ENCODE results near the gene IFRD2.

The IFRD2 gene

DNA sequence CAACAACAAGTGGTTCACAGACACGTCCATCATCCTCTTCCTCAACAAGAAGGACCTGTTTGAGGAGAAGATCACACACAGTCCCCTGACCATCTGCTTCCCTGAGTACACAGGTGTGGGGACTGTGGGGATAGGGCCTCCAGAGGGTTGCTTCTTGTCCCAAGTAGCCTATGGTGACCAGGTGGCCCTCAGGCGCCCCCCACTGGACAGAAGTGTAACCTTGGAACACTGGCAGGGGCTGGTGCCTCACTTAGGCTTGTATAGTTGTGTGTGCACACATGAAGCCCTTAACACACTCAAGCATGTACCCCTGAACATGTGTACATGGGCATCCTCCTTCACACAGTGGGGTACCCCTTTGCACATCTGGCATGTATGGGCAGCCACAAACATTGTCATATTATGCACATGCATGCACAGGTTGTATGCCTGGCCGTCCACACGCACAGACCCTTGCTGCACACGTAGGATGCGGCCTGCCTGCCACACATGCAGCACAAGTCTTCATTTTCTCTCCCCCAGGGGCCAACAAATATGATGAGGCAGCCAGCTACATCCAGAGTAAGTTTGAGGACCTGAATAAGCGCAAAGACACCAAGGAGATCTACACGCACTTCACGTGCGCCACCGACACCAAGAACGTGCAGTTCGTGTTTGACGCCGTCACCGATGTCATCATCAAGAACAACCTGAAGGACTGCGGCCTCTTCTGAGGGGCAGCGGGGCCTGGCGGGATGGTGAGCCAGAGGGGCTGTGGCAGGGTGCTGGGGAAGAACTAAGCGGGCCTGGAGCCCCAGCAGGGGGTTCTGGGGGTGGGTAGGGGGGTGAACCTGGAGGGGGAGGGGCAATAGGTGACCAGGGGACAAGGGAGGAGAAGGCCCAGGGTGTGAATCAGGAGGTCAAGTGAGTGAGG, 35.0 kb downstream of the IFRD2 start:
- DNase-seq (ENCODE audit: extremely low read depth, low read depth), result no peak
- H3K4me3 ChIP-seq (replicated peaks; ENCODE audit: low read depth, low read length), result no peak overlapping the region
- TF ChIP-seq, protein P1, sequence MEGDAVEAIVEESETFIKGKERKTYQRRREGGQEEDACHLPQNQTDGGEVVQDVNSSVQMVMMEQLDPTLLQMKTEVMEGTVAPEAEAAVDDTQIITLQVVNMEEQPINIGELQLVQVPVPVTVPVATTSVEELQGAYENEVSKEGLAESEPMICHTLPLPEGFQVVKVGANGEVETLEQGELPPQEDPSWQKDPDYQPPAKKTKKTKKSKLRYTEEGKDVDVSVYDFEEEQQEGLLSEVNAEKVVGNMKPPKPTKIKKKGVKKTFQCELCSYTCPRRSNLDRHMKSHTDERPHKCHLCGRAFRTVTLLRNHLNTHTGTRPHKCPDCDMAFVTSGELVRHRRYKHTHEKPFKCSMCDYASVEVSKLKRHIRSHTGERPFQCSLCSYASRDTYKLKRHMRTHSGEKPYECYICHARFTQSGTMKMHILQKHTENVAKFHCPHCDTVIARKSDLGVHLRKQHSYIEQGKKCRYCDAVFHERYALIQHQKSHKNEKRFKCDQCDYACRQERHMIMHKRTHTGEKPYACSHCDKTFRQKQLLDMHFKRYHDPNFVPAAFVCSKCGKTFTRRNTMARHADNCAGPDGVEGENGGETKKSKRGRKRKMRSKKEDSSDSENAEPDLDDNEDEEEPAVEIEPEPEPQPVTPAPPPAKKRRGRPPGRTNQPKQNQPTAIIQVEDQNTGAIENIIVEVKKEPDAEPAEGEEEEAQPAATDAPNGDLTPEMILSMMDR (IDR thresholded peaks at IDR 0.05; ENCODE audit: low read depth, low read length, missing control alignments), result peak; percentile 73

DNA sequence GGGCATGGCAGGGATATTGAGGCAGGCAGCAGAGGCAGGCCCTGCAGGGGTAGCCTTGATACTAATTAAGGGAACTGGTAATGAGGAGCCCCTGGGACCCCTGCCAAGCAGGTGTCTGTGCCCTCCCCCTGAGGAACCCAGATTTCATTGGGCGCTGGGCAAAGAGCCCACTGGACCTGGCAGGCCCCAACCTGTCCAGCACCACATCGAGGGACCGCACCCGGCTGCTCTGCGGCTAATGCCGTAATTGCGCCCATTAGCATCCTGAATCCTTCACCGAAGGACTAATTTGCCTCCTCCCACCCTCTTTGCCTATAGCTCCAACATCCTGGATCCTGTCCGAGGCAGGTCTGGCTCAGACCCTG, 37.0 kb downstream of the IFRD2 start:
- no peak for DNase-seq (ENCODE audit: extremely low read depth, low read depth)
- TF ChIP-seq, protein P1 (IDR thresholded peaks at IDR 0.05; ENCODE audit: low read depth, low read length, missing control alignments), result no peak
- H3K4me3 ChIP-seq (replicated peaks; ENCODE audit: low read depth, low read length), result no peak overlapping the region

DNA sequence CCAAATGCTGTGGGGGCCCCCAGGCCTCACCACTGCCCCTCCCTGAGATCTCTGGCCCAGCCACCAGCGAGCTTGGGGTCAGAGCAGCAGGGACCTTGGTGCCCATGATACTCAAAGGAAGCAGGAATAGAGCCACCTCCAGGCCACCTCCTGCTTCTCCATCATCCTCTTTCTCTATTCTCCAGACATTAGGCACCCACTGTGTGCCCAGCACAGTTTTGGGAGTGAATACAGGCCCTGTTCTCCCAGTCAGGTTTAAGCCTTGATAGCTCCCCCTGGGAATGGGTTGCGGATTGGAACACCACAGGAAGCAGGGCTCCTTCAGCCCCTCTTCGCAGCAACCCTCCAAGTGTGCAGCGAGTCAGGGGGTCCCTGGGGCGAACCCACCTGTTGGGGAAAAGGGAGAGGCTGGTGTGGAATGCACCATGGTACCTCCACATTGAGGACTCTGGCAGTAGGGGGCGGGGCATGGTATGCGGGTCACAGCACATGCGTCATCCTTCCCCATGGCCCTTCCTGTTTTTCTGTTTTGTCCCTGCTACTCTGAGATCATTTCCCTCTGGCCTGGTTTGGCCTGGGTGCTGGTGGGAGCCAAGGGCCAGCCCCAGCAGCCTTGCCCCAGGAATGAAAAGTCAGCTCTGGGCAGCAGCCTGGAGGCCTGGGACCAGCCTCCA, 37.5 kb downstream of the IFRD2 start:
- H3K4me3 ChIP-seq (replicated peaks; ENCODE audit: low read depth, low read length), result no peak overlapping the region
- DNase-seq (ENCODE audit: extremely low read depth, low read depth), result no peak
- TF ChIP-seq, protein P1 (IDR thresholded peaks at IDR 0.05; ENCODE audit: low read depth, low read length, missing control alignments), result no peak

DNA sequence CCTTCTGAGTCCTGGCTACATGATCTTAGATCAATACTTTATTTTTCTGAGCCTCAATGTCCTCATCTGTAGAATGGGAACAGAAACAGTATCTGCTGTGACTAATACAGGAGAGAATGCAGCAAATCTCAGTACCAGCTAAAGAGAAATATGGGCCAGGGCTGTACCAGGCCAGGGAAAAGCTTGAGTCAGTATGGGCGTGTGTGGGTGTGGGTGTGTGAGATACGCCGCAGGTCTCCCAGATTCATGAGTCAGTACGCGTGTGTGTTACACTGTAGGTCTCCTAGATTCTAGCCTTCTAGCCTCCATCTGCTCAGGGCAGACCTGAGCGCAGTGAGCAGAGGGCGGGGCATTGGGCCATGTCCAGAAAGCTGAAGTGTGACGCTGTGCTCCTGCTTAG, 41.0 kb downstream of the IFRD2 start:
- DNase-seq (ENCODE audit: extremely low read depth, low read depth), result no peak
- TF ChIP-seq, protein P1 (IDR thresholded peaks at IDR 0.05; ENCODE audit: low read depth, low read length, missing control alignments), result no peak
- no peak overlapping the region for H3K4me3 ChIP-seq (replicated peaks; ENCODE audit: low read depth, low read length)

DNA sequence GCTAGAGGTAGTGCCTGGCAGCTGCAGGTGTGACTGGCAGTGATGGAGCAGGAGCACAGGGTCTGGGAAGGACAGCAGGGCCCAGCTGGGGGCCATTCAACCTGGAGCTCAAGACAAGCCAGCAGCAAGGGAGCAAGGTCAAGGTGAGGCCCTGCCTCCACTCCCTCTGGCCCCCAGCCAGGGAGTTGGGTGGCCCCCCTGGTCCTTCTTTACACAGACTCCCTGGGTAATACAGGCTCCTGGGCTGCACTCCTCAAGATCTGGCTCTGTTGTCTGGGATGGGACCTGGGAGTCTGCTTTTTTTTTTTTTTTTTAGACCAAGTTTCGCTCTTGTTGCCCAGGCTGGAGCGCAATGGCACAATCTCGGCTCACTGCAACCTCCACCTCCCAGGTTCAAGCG, 41.7 kb downstream of the IFRD2 start:
- H3K4me3 ChIP-seq (replicated peaks; ENCODE audit: low read depth, low read length), result no peak overlapping the region
- DNase-seq (ENCODE audit: extremely low read depth, low read depth), result no peak
- TF ChIP-seq, protein P1 (IDR thresholded peaks at IDR 0.05; ENCODE audit: low read depth, low read length, missing control alignments), result no peak

DNA sequence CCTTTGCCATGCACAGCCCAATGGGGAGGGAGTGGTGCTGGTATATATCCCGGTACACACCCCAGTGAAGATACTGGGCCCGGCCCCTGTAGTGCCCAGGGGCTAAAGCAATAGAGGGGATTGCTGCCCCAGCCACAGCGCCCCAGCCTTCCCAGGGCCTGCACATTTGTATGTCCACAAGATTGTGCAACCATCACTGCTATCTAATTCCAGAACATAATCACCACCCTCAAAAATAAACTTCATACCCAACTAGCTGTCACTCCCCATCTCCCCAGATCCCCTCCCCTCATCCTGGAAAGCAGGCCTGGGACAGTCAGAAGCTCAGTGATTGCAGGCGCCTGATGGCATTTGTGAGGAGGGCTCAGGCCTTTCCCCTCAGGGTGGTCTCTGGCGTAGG, 42.8 kb downstream of the IFRD2 start:
- no peak overlapping the region for H3K4me3 ChIP-seq (replicated peaks; ENCODE audit: low read depth, low read length)
- no peak for DNase-seq (ENCODE audit: extremely low read depth, low read depth)
- TF ChIP-seq, protein P1 (IDR thresholded peaks at IDR 0.05; ENCODE audit: low read depth, low read length, missing control alignments), result no peak

Data from HFF-Myc (cell line).